T47D (cell line): Measurements from ENCODE around the gene TYRP1.
"Not testable (repeated sequence)": the region's sequence is repeated elsewhere in the genome, so short reads cannot be mapped to it uniquely, and the experiment has no call there.

Source experiments
- DNase-seq, 2 experiments: peaks; one replicate each; pipeline versions ENCODE4 v3.0.0 to v3.0.0-alpha.2; 2011 to 2012; ENCODE audit warnings: low read depth in 1 of 2, low spot score in 1 of 2
- JUND ChIP-seq: IDR thresholded peaks from 2 replicates; pipeline ENCODE4 v1.6.1; 2012; ENCODE audit warnings: low read depth
- in situ Hi-C: cut with HindIII; loops from 2 replicates; pipeline ENCODE4 v1.10.0; 2016; ENCODE audit warnings: low sequenced_read_pairs, low pct_unique_long_range_greater_than_20kb

Gene TYRP1, protein sequence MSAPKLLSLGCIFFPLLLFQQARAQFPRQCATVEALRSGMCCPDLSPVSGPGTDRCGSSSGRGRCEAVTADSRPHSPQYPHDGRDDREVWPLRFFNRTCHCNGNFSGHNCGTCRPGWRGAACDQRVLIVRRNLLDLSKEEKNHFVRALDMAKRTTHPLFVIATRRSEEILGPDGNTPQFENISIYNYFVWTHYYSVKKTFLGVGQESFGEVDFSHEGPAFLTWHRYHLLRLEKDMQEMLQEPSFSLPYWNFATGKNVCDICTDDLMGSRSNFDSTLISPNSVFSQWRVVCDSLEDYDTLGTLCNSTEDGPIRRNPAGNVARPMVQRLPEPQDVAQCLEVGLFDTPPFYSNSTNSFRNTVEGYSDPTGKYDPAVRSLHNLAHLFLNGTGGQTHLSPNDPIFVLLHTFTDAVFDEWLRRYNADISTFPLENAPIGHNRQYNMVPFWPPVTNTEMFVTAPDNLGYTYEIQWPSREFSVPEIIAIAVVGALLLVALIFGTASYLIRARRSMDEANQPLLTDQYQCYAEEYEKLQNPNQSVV

DNA sequence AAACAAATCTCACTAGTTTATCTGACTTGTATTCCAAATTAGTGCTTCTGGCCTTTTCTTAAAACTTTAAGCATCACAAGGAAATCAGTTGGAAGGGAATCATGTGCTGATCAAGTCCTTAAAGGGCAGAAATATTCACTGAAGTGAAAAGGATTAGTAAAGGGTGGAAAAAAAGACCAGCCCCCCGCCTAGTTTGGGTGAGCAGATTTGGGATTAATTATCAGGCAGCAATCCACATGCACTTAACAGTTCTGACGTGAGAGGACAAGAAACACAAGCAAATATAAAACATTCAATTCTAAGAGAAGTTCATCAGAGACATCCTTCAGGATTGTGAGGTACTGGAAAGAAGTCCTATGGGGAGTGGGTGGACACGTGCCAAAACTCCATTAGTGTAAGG, at the start of gene TYRP1:
Gene TYRP1 (plus strand): TSS at position 245 of the 400 bp plus-strand sequence. CDS start 612 bp downstream, outside the sequence.
- in situ Hi-C loops, result no loop called here
- DNase-seq, result no peak
- TF ChIP-seq JUND, result no peak

DNA sequence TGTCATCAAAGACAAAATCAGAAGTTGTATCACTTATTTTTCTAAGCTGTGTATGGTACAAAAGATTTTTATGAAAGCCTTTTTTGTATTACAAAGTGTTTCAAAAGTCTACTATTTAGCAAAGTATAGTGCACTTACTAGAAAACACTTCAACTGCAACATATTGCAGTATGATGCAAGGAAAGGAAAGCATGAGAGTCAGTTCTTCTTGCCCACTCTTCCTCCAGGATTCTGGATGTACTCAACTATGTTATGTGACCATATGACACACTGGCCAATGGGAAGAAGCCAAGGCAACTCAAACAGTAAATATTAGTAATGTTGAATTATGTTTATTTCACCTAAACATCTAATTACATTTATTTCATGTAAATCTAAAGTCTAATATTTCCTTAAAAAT, 49.5 kb upstream of the TYRP1 start:
- no peak for TF ChIP-seq JUND
- in situ Hi-C loops, result no loop called here

DNA sequence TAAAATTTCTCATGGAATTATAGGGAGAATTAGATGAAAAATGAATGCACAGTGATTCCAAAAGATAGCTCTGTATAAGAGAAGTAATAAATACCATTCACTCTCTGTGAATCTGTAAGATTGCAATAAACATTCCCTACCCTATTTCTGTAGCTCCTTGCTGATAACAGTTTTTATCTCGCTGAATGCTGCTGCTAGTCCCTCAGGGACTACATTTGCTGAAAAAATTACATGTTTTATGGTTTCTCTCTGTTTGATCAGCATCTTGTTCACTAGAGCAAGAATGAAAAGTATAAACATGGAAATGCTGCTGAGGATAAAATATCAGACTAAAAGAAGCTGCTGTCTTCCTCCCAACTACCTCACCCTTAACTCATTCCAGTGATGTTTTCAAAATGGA, 44.3 kb upstream of the TYRP1 start:
- in situ Hi-C loops, result no loop called here
- TF ChIP-seq JUND, result no peak
- DNase-seq, result no peak

More for the DNA sequence above, 49.5 kb upstream of the TYRP1 start:
- no peak for DNase-seq

DNA sequence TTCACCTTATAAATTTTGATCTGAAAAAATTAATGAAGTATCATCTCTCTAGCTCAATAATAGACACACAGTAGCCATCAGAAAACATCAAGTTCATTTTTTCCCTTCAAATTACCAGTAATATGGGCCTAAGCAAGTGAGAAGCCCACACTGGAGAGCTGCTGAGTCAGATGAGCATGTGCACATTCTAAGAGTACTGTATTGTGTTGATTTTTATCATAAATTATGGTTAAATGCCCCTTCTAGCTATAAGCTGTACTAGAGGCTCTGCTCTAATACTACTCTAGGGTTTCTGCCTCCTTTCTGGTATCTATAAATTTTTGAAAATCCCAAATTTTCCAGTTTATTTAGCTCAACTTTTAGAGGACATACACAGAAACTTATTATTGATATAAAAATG, 42.1 kb upstream of the TYRP1 start:
- TF ChIP-seq JUND, result no peak
- DNase-seq, result no peak
- in situ Hi-C loops, result no loop called here

DNA sequence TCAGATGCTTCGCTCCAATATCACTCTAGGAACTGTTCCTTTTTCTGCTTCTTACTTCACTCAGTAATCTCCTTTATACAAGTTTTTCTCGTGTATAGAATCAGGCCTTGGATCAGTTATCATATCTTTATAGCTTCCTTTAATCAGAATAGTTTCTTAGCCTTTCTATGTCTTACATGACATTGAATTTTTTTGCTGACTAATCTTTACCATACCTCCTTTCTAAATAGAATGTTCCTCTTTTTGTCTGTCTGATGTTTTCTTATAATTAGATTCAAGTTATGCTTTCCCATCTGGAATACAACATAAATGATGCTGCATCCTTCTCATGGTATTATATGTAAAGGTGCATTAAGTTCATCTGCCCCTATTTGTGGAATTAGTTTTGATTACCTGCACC, 40.2 kb upstream of the TYRP1 start:
- in situ Hi-C loops, result no loop called here
- TF ChIP-seq JUND, result no peak
- DNase-seq, result no peak

DNA sequence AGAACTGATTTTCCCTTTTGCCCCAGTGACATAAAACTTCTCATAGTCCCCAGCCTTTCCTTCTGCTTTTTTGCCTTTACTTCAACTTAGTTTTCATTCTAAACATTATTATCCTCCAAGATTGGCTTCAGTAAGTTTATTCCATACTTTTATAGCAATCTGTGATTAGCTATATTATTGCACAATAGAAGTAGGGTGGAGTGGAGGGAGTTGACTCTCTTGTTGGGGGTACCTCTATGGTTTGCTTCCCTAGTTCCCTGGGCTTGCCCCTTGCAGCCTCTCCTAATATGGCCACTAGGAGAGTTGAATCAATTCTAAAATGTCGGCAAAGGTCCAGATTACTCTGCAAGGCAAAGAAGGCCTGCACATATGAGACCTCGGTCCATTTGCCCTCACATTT, 36.4 kb upstream of the TYRP1 start:
- DNase-seq, result no peak
- in situ Hi-C loops, result no loop called here
- TF ChIP-seq JUND, result no peak

DNA sequence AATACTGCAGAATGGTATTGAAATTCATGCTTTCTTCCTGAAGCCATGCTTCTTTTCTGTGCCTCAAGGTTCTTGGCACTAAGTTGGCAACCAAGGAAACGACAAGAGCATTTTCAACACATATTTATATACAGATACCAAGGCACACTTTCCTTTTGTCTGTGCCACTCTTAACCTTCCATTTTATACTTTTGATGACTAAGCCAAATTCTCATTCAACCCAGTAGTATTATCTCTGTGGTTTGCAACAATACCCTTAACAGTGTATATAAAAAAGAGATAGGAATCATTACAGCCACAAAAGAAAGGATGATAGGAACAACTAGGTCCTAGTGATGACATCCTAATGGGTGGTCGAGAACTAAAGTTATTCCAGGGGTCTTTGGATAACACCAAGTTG, 36.0 kb upstream of the TYRP1 start:
- in situ Hi-C loops, result no loop called here
- no peak for TF ChIP-seq JUND
- DNase-seq, result no peak

DNA sequence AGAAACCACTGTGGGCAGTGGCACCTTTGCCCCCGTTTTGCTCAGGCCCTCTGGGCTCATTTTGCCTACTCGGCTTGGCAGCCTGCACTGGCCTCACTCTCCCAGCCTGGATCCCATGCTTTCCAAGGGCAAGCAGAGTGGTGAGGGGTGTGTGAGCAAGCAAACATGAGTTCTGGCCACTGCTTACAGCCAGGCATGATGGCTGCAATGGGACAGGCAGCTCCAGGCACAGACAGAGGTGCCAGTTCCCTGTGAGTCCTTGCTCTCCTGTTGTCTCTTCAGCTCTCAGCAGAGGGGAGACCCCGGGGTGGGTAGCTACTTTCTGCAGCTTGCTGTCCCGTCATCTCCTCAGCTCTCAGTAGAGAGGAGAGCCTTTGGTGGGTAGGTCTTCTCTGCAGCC, 35.2 kb upstream of the TYRP1 start:
- DNase-seq, result no peak
- no peak for TF ChIP-seq JUND
- in situ Hi-C loops, result no loop called here

DNA sequence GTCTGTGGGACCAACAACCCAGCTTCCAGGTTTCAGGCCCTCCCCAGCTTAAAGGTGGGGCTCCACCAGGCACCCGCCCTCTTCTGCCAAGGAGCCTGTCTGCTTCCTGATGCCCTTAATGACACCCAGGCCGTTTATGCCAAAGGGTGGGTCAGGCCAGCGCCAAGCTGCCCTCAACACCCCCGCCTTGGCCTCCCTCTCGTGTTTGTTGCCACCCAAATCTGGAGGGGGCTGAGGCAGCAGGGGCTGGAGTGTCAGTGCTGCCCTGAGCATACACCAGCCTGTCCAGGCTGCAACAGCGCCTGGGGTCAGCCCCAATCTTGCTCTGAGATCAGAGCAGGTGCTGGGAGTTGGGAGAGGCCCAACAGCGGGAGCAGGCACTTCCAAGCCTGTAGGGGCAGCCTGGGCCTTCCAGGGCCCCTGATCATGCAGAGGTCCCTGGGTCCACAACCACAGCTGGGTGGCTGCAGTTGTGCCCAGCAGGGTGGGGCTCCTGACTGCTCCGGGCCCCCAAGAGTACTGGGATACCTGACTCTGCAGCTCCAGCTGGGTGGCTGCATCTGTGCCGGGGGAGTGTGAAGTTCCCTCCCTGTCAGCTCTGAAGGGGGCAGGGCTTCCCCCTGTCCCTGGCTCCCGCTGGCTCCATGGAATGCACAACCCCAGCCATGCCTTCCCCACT, 34.5 kb upstream of the TYRP1 start:
- in situ Hi-C loops, result no loop called here
- no peak for TF ChIP-seq JUND
- DNase-seq, result no peak

DNA sequence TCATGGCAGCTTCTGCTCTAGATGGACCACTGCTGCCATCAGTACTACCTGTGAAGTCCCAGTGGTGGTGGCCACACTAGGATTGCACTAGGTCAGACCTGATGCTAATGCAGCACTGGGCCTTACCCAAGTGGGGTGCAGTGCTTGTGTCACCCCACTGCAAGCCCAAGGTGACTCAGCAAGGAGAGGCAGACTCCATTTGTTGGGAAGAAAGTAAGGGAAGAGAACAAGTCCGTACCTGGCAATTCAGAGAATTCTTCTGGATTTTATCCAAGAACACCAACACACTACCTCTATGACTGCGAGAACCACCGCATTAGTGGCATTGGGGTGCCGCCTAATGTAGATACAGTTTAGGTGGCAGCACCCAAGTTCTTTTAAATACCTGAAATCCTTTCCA, 34.0 kb upstream of the TYRP1 start:
- in situ Hi-C loops, result no loop called here
- TF ChIP-seq JUND, result no peak
- no peak for DNase-seq

DNA sequence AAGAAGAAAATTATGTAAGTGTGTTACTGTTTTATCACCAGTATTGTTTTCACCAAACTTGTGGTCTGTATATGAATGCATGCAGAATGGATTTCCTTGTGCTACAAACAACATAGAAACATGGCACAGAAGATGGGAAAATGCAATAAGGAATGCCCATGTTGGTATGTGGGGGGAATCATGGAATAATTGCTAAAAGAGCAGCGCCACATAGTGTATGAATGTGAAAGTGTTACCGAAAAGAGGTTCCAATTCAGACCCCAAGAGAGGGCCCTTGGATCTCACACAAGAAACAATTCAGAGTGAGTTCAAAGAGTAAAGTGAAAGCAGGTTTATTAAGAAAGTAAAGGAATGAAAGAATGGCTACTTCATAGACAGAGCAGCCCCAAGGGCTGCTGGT, 26.4 kb upstream of the TYRP1 start:
- no peak for TF ChIP-seq JUND
- no peak for DNase-seq
- in situ Hi-C loops, result no loop called here

DNA sequence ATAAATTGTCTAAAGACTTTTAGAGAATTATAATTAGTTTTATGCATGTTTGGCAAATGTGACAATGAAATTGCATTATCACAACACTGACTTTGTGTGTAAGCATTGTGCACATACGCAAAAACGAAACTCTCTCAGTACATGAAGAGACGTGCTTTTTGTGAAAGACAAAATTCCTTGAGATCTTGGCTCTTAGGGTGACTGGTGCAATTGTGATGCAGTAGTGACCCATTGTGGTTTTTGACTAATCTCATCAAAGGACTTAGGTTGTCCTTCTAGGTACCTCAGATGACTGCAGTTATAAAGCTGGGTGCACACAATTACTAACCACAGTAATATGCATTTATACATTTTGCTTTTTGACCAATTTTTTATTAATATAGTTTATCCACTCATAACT, 25.3 kb upstream of the TYRP1 start:
- no peak for DNase-seq
- in situ Hi-C loops, result no loop called here
- TF ChIP-seq JUND, result no peak

DNA sequence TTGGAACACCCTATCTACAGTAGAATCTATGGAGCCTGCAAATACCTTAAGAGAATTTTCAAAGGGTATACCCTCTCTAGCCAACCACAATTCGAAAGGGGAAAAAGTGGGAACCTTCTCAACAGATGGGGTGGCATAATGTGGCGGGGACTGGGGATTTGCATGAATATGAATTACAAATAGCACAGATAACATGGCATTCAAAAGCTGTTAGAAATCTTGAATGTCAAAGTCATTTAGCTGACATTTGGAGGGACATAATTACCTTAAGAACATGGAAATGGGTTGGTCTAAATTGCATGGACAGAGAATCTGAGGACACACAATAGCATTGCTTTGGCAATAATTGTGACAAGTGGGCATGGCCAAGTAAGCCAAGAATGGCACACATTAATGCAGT, 23.2 kb upstream of the TYRP1 start:
- TF ChIP-seq JUND, result no peak
- in situ Hi-C loops, result no loop called here
- no peak for DNase-seq

DNA sequence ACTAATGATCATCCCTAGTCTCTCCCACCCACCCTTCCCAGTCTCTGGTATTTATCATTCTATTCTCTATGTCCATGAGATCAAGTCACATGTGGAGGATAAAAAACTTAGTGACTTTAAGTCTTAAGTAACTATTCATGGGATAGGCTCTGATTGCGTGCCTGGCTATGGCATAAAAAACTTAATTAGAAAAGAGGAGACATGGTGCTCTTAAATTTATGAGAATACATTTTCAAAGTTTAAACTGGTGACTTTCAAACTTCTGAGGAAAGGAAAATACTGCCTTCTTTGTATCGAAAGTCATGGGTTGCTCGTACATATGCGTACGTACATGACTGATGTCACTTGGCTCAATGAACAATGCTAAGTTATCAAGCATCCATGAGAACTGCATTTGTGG, 18.2 kb upstream of the TYRP1 start:
- no peak for TF ChIP-seq JUND
- in situ Hi-C loops, result no loop called here
- DNase-seq, result no peak

DNA sequence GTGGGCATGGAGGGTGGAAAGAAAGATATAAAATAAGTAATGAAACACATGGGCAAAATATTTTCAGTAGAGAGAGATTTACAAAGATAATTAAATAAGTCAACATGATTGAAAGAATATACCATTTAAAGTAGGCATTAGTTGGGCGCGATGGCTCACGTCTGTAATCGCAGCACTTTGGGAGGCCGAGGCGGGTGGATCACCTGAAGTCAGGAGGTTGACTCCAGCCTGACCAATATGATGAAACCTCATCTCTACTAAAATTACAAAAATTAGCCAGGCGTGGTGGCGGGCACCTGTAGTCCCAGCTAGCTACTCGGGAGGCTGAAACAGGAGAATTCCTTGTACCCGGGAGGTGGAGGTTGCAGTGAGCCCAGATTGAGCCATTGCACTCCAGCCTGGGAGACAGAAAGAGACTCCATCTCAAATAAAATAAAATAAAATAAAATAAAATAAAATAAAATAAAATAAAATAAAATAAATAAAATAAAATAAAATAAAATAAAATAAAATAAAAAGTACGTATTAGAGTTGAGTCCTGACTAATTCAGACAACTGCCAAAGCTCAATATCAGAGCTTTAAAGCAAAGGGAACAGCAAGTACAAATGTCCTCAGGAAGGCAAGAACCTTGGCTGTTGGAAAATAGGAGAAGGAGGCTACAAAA, 15.6 kb upstream of the TYRP1 start:
- in situ Hi-C loops, DNase-seq: not testable (repeated sequence)
